NT2/D1 (cell line): ENCODE results near the gene PCDH12.

ENCODE experiments used
- YY1 ChIP-seq: IDR thresholded peaks from 2 replicates; pipeline ENCODE4 v1.6.1; 2011; ENCODE audit not compliant: insufficient read length, insufficient read depth
- ZNF274 ChIP-seq: IDR thresholded peaks from 2 replicates; pipeline ENCODE4 v1.6.1; 2011; ENCODE audit warnings: mild to moderate bottlenecking, low read depth, low read length

DNA sequence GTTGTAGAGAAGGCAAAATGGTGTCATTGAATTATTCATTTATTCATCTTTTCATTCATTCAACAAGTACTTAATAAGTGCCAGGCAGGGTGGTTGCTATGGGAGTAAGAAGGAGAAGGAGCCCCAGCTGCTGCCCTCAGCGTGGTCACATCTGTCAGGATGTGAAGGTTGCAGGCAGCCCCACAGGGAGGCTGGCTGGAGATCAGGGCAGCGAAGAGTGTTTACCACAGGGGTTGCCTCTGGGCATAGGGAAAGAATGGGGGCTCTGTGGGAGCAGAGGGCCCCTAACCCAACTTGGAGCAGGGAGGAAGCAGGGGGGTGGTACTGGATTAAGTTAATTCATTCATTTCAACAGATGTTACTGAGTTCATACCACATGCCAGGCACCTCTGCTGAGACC lies 6.0 kb downstream of the PCDH12 start:
- TF ChIP-seq YY1 (no peak), ZNF274 (no peak)
